GM23338 (cell line): ENCODE results near the gene AOPEP. TPM values are rescaled to one million over a fixed set of nuclear protein-coding genes. Genes with fewer than 3 reads are reported as not detected.

ENCODE experiments used
- ATAC-seq: fragments of 200-7000 bp; cut with Tn5 transposase; 3 replicates; pipeline ENCODE4 v1.9.1; 2020
- DNase-seq: peaks from one replicate; pipeline ENCODE4 v3.0.0-alpha.2; 2015; ENCODE audit warnings: low spot score
- H2AFZ ChIP-seq: fragments of 200-600 bp; sonication (generic); 2 replicates; pipeline ENCODE4 v1.8.0; 2016; ENCODE audit warnings: antibody characterized with exemption, mild to moderate bottlenecking, moderate library complexity
- H3F3A ChIP-seq: fragments of 200-600 bp; sonication (generic); replicated peaks from 2 replicates; pipeline ENCODE4 v1.8.0; 2017; ENCODE audit warnings: antibody characterized with exemption, mixed run types, low read depth
- H3K27ac ChIP-seq: fragments of 200-600 bp; sonication (generic); 2 replicates; pipeline ENCODE4 v1.6.1; 2016; ENCODE audit warnings: low read depth
- H3K27me3 ChIP-seq: fragments of 200-600 bp; sonication (generic); 2 replicates; pipeline ENCODE4 v1.8.0; 2016; ENCODE audit warnings: mild to moderate bottlenecking, mixed run types, moderate library complexity; ENCODE audit not compliant: insufficient read depth
- H3K36me3 ChIP-seq: fragments of 200-600 bp; sonication (generic); 2 replicates; pipeline ENCODE4 v1.8.0; 2016; ENCODE audit warnings: mild to moderate bottlenecking; ENCODE audit not compliant: insufficient read depth
- H3K4me1 ChIP-seq: fragments of 200-600 bp; sonication (generic); 2 replicates; pipeline ENCODE4 v1.8.0; 2016; ENCODE audit warnings: mild to moderate bottlenecking, moderate library complexity; ENCODE audit not compliant: insufficient read depth
- H3K4me2 ChIP-seq: fragments of 200-600 bp; sonication (generic); 2 replicates; pipeline ENCODE4 v1.7.1; 2017; ENCODE audit warnings: mixed run types
- H3K4me3 ChIP-seq: fragments of 200-600 bp; sonication (generic); 2 replicates; pipeline ENCODE4 v1.6.1; 2016; ENCODE audit warnings: mixed run types
- H3K79me2 ChIP-seq: fragments of 200-600 bp; sonication (generic); replicated peaks from 2 replicates; pipeline ENCODE4 v1.8.0; 2017; ENCODE audit warnings: mild to moderate bottlenecking; ENCODE audit not compliant: insufficient read depth
- H3K9me2 ChIP-seq: fragments of 200-600 bp; sonication (generic); 2 replicates; pipeline ENCODE4 v1.8.0; 2017; ENCODE audit not compliant: insufficient read depth
- H4K20me1 ChIP-seq: fragments of 200-600 bp; sonication (generic); replicated peaks from 2 replicates; pipeline ENCODE4 v1.8.0; 2017; ENCODE audit warnings: mild to moderate bottlenecking; ENCODE audit not compliant: insufficient read depth
- H3K27ac Mint-ChIP-seq: 2 replicates; pipeline ENCODE4 v1.8.0; 2020; ENCODE audit warnings: inconsistent platforms, mild to moderate bottlenecking, moderate library complexity, mixed read lengths
- H3K27me3 Mint-ChIP-seq: 3 replicates; pipeline ENCODE4 v1.8.0; 2022; ENCODE audit warnings: low read depth, mild to moderate bottlenecking, moderate library complexity, mixed read lengths, inconsistent platforms; ENCODE audit not compliant: insufficient read depth, poor library complexity
- H3K36me3 Mint-ChIP-seq: 3 replicates; pipeline ENCODE4 v1.8.0; 2021; ENCODE audit warnings: low read depth, mild to moderate bottlenecking, inconsistent platforms, moderate library complexity, mixed read lengths
- H3K4me1 Mint-ChIP-seq: 3 replicates; pipeline ENCODE4 v1.8.0; 2020; ENCODE audit warnings: mild to moderate bottlenecking, inconsistent platforms, mixed read lengths
- H3K4me3 Mint-ChIP-seq: 3 replicates; pipeline ENCODE4 v1.8.0; 2021; ENCODE audit warnings: moderate library complexity, mild to moderate bottlenecking, inconsistent platforms, mixed read lengths
- H3K9me3 Mint-ChIP-seq: 3 replicates; pipeline ENCODE4 v1.8.0; 2020; ENCODE audit warnings: moderate library complexity, mild to moderate bottlenecking, inconsistent platforms, mixed read lengths
- CTCF ChIP-seq, 2 experiments: fragments of 200-600 bp in 1 of 2; sonication (generic) in 1 of 2; conservative IDR thresholded peaks; 2 replicates each; pipeline versions ENCODE4 v1.5.1 to v1.6.1; 2016 to 2017; ENCODE audit warnings: antibody characterized with exemption in 2 of 2, low read depth in 2 of 2, mild to moderate bottlenecking in 2 of 2, moderate library complexity in 1 of 2
- EZH2phosphoT487 ChIP-seq: fragments of 200-600 bp; sonication (generic); IDR thresholded peaks from one replicate; pipeline ENCODE4 v1.8.1; 2018; ENCODE audit warnings: antibody characterized with exemption; ENCODE audit not compliant: unreplicated experiment
- NANOG ChIP-seq: IDR thresholded peaks from 2 replicates; pipeline ENCODE4 v1.6.1; 2016; ENCODE audit warnings: antibody characterized with exemption, borderline replicate concordance
- POLR2AphosphoS5 ChIP-seq: IDR thresholded peaks from 2 replicates; pipeline ENCODE4 v1.6.1; 2016; ENCODE audit warnings: antibody characterized with exemption, low read depth
- REST ChIP-seq: IDR thresholded peaks from one replicate; pipeline ENCODE4 v1.6.1; 2018; ENCODE audit warnings: antibody characterized with exemption; ENCODE audit not compliant: unreplicated experiment
- ZNF114 ChIP-seq: fragments of 250-450 bp; sonication (Bioruptor Pico); IDR thresholded peaks from 2 replicates; pipeline ENCODE4 v1.5.0; 2020; ENCODE audit warnings: mild to moderate bottlenecking, moderate library complexity
- polyA plus RNA-seq: library from polyadenylated mRNA; unstranded; fragments of >200 nt; fragmentation: Nextera tagmentation; extraction: Ambion mirVana; gene quantifications from 2 replicates; pipeline ENCODE4 v1.2.1, GENCODE V29; 2016
- total RNA-seq: library from RNA; depleted of rRNA; stranded (reverse); fragments of >200 nt; shearing (Covaris generic); gene quantifications from 2 replicates; pipeline ENCODE4 v1.2.3, GENCODE V29; 2014

The AOPEP gene
- total and polyA plus RNA-seq, 2 experiments from 2014 or later = 7.0 to 16.5 TPM

GRCh38 chr9:95055851-95056551 is 329.5 kb downstream of the AOPEP start:
- no peak for TF ChIP-seq EZH2phosphoT487
- TF ChIP-seq CTCF (conservative IDR thresholded peaks at IDR 0.05; ENCODE audit: low read depth in 2 of 2) = 0 out of 4 replicates have a peak, but pooled peaks of 1 of the 2 experiments have one; percentile 3
- H3K79me2 ChIP-seq = no peaks in the 10 kb centered on the region
- Mint-ChIP-seq H3K4me1 (peaks cover 34% of the 10 kb centered on the region), H3K27ac (no peak overlapping the region), H3K9me3 (no peaks in the 10 kb centered on the region), H3K27me3 (peaks cover 9% of the 10 kb centered on the region), H3K36me3 (no peaks in the 10 kb centered on the region), H3K4me3 (no peak overlapping the region)
- peaks cover 18% of the 10 kb centered on the region for H3K4me1 ChIP-seq
- no peak overlapping the region for H2AFZ ChIP-seq
- H3K36me3 ChIP-seq = no peaks in the 10 kb centered on the region
- H3K4me3 ChIP-seq = no peak overlapping the region
- no peaks in the 10 kb centered on the region; the same call in 1 of the 2 replicates for H4K20me1 ChIP-seq
- H3K27me3 ChIP-seq = no peaks in the 10 kb centered on the region
- H3K9me2 ChIP-seq = no peaks in the 10 kb centered on the region
- no peak overlapping the region for H3K27ac ChIP-seq
- no peak for DNase-seq
- ATAC-seq = peak; percentile 41; the same call in 2 of the 3 replicates
- no peaks in the 10 kb centered on the region for H3F3A ChIP-seq
- H3K4me2 ChIP-seq = no peak overlapping the region

GRCh38 chr9:95057101-95057500 is 330.6 kb downstream of the AOPEP start:
- TF ChIP-seq EZH2phosphoT487 (no peak), POLR2AphosphoS5 (no peak), ZNF114 (CRISPR knock-in tag) (no peak), NANOG (no peak), REST (no peak)
- peaks cover 9% of the 10 kb centered on the region for H3K27me3 Mint-ChIP-seq
- H4K20me1 ChIP-seq = no peaks in the 10 kb centered on the region; the same call in 1 of the 2 replicates
- H3K9me3 Mint-ChIP-seq = no peaks in the 10 kb centered on the region
- H3K4me2 ChIP-seq = no peak overlapping the region
- no peaks in the 10 kb centered on the region for H3K27me3 ChIP-seq
- peaks cover 18% of the 10 kb centered on the region for H3K4me1 ChIP-seq
- no peaks in the 10 kb centered on the region for H3K36me3 ChIP-seq
- H3K27ac ChIP-seq = no peak overlapping the region
- peaks cover 38% of the 10 kb centered on the region for H3K4me1 Mint-ChIP-seq
- H3K79me2 ChIP-seq = no peaks in the 10 kb centered on the region
- H2AFZ ChIP-seq = no peak overlapping the region
- no peak overlapping the region for H3K4me3 ChIP-seq
- no peak overlapping the region for H3K4me3 Mint-ChIP-seq
- no peak overlapping the region for H3K27ac Mint-ChIP-seq
- H3K9me2 ChIP-seq = no peaks in the 10 kb centered on the region
- no peaks in the 10 kb centered on the region for H3F3A ChIP-seq
- DNase-seq (no peak), ATAC-seq (no peak)
- H3K36me3 Mint-ChIP-seq = no peaks in the 10 kb centered on the region
